RWPE1 (cell line): ENCODE results near the gene ZNF283.
"Not testable (repeated sequence)": the region's sequence is repeated elsewhere in the genome, so short reads cannot be mapped to it uniquely, and the experiment has no call there.

ENCODE experiments used
- CTCF ChIA-PET: fragments of 350-600 bp; sonication (Branson Sonifier 250); formaldehyde crosslinking; extraction: SDS; loops from one replicate; lab custom pipeline; 2021; lab: Yijun Ruan, JAX
- POLR2A ChIA-PET: fragments of 400-600 bp; formaldehyde crosslinking; extraction: SDS; loops from one replicate; lab custom pipeline; 2020; ENCODE audit warnings: antibody characterized with exemption; ENCODE audit not compliant: low non-redundant PET; lab: Yijun Ruan, JAX
- DNase-seq: peaks from one replicate; pipeline ENCODE4 v3.0.0; 2012; ENCODE audit warnings: low spot score
- H3K27ac ChIP-seq: fragments of 450-650 bp; 2 replicates; pipeline ENCODE4 v1.5.1; 2017
- TF ChIP-seq, protein P1 (sequence below): fragments of 450-650 bp; conservative IDR thresholded peaks from 2 replicates; pipeline ENCODE4 v1.5.1; 2017; ENCODE audit warnings: low read depth, mild to moderate bottlenecking

Gene ZNF283

DNA sequence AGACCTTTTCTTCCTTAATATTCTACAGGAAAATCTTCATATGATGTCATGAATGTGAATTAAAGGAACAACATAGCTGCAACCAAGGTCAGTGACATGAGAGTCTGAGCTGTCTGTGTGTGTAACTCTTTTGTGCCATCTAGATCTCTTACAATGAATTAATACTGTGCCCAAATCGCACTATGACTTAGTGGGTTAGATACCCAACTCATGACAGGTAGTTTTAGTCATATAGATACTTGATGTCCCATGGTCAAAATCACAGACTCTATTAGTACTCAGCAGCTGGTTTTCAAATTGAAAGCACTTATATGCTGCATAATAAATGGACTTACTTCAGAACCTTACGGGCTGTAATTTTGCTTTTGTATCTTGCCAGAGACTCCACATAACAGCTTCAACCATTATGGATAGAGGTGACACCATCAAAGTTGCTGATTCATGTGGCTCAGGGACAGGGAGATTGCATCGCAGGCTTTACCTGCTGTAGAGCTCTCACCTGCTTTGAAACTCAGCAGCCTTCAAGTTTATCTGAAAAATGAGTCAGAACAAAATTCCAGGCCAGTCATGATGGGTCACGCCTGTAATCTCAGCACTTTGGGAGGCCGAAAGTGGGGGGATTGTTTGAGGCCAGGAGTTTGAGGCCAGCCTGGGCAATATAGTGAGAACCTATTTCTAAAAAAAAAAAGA lies 12.3 kb upstream of the ZNF283 start:
- DNase-seq: peak; percentile 15
- ChIA-PET CTCF (interaction anchor here (0.6 to 1.1 kb wide), 2 partner anchors 48 to 53 kb away, joined by 3 to 4 read pairs; no protein-coding TSS in a partner anchor), POLR2A (interaction anchor here (0.7 kb wide), 1 partner anchor 50 kb away, joined by 3 read pairs; no protein-coding TSS in a partner anchor)
- no peak overlapping the region for H3K27ac ChIP-seq
- TF ChIP-seq, protein P1, sequence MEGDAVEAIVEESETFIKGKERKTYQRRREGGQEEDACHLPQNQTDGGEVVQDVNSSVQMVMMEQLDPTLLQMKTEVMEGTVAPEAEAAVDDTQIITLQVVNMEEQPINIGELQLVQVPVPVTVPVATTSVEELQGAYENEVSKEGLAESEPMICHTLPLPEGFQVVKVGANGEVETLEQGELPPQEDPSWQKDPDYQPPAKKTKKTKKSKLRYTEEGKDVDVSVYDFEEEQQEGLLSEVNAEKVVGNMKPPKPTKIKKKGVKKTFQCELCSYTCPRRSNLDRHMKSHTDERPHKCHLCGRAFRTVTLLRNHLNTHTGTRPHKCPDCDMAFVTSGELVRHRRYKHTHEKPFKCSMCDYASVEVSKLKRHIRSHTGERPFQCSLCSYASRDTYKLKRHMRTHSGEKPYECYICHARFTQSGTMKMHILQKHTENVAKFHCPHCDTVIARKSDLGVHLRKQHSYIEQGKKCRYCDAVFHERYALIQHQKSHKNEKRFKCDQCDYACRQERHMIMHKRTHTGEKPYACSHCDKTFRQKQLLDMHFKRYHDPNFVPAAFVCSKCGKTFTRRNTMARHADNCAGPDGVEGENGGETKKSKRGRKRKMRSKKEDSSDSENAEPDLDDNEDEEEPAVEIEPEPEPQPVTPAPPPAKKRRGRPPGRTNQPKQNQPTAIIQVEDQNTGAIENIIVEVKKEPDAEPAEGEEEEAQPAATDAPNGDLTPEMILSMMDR: no peak

DNA sequence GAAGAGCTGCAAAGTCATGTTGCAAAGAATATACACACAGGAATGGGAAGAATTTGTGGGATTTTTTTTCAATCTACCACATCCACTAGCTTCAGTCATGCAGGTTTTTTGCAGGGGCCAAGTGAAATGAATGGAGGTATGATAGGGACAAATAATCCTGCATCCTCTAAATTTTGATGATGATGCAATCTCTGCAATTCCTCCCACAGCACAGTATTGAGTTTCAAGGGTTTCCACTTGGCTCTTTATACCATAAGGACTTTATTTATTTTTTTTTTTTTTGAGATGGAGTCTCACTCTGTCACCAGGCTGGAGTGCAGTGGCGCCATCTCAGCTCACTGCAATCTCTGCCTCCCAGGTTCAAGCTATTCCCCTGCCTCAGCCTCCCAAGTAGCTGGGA lies 9.7 kb upstream of the ZNF283 start:
- DNase-seq, H3K27ac ChIP-seq, POLR2A ChIA-PET: not testable (repeated sequence)
- CTCF ChIA-PET: interaction anchor here (0.5 kb wide), 1 partner anchor 31 kb away, joined by 4 read pairs; no protein-coding TSS in a partner anchor

DNA sequence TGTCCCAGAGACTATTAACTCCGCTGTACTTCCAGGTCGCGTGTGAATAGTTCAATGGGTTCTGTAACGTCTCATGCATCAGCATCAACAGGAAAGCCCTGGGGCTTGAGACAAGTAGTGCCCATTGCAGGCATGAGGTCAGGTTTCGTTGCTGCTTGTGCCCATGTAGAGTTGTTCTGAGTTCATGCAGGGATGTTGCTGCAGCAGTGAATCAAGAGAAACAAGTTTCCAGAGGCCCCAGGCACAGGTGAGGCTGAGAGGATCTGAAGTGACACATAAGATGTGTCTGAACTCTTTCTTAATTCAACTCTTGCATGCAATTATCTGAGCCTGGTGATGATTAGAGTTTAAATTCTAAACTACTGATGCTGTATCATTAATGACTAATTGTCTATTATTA lies 8.6 kb upstream of the ZNF283 start:
- TF ChIP-seq, protein P1: no peak
- peak; percentile 30 for DNase-seq
- ChIA-PET POLR2A (interaction anchor here (0.6 kb wide), 1 partner anchor 149 kb away, joined by 3 read pairs; the partner anchor contains the start of gene PLAUR), CTCF (interaction anchor here (0.8 kb wide), 1 partner anchor 86 kb away, joined by 3 read pairs; no protein-coding TSS in a partner anchor)
- no peak overlapping the region for H3K27ac ChIP-seq

DNA sequence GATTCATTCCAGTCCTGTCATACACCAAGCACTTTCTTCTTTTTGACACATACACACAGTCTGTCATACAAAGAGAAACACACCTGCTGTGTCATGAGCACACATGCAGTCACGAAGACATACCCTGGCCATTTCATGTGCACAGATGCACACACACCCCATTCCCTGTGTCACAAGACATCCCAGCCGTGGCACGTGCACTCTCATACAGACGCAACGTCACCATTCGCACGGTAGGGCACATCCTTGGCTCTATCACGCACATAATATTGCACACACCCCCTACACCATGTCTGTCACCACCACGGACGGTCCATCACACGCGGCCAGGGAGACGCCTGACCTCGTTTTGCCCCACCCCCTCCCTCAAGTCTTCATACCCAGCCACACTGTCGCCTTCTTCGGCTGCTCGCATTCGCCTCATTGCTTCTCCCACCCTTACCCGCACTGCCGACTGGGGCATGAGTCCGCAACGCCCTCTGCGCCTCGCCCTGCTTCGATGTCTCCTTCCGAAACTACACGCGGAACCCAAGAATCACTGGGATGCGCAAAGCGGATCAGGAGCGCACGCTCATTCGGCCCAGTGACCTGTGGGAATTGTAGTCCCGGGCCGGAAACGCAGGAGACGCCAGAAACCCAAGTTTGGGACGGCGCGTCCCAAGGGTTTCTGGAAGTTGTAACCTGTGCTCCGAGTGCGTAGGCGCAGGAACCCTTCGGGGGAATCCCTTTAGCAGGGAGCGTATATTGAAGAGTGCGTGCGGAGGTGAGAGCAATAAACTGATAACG lies 6.8 kb upstream of the ZNF283 start:
- ChIA-PET POLR2A (no interaction called here), CTCF (no interaction called here)
- no peak overlapping the region for H3K27ac ChIP-seq
- TF ChIP-seq, protein P1: no peak
- DNase-seq: peak; percentile 19

DNA sequence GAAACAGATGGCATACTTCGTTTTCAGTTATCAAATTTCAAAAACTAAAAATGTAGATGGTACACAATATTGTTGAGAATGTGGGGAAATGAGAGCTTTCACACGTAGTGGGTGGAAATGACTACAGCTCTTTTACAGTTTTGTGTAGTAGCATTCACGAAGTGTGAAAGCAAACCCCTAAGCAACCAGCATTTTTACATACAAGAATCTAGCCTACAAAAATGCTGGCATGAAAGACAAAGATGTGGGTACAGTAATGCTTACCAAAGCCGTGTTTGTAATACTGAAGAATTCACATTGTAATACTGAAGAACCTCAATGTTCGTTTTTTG lies 6.3 kb upstream of the ZNF283 start:
- no peak overlapping the region for H3K27ac ChIP-seq
- ChIA-PET POLR2A (no interaction called here), CTCF (interaction anchor here (0.6 kb wide), 1 partner anchor 14 kb away, joined by 3 read pairs; no protein-coding TSS in a partner anchor)
- TF ChIP-seq, protein P1: no peak
- no peak for DNase-seq

DNA sequence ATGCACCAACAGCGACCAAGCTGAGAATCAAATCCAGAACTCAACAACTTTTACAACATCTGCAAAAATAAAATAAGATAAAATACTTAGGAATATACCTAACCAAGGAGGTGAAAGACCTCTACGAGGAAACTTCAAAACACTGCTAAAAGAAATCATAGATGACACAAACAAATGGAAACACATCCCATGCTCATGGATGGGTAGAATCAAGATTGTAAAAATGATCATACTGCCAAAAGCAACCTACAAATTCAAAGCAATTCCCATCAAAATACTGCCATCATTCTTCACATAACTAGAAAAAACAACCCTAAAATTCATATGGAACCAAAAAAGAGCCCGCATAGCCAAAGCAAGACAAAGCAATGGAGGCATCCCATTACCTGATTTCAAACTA lies 3.3 kb upstream of the ZNF283 start:
- POLR2A ChIA-PET, DNase-seq, CTCF ChIA-PET, H3K27ac ChIP-seq: not testable (repeated sequence)

DNA sequence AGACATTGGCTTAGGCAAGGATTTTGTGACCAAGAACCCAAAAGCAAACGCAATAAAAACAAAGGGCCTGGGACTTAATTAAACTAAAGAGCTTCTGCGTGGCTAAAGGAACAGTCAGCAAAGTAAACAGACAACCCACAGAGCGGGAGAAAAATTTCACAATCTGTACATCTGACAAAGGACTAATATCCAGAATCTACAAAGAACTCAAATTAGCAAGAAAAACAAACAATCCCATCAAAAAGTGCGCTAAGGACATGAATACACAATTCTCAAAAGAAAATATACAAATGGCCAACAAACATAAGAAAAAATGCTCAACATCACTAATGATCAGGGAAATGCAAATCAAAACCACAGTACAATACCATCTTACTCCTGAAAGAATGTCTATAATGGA lies 2.5 kb upstream of the ZNF283 start:
- CTCF ChIA-PET, POLR2A ChIA-PET, H3K27ac ChIP-seq, DNase-seq: not testable (repeated sequence)

DNA sequence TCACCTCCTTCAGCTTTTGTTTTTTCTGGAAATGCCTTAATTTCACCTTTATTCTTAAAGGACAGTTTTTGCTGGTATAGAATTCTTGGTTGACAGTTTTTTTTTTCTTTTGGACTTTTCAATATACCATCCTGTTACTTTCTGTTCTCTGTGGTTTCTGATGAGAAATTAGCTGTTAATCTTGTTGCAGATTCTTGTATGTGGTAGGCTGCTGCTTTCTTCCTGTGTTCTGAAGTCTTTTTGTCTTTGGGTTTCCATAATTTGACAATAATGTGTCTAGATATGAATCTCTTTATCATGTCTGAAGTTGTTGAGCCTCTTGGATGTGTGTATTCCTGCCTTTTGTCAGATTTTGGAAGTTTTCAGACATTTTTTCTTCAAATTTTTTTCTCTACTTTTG lies 12.0 kb downstream of the ZNF283 start:
- H3K27ac ChIP-seq: no peak overlapping the region
- TF ChIP-seq, protein P1: no peak
- CTCF ChIA-PET: interaction anchor here (0.6 kb wide), 1 partner anchor 146 kb away, joined by 3 read pairs; no protein-coding TSS in a partner anchor
- no peak for DNase-seq
- POLR2A ChIA-PET: no interaction called here
